Measurements from ENCODE around the gene LVRN. TPM values are rescaled to one million over a fixed set of nuclear protein-coding genes. Genes with fewer than 3 reads are reported as not detected.

LVRN gene
- polyA plus RNA-seq, 4 donors, result 0.51 to 1.7 (median 1.0) TPM

DNA sequence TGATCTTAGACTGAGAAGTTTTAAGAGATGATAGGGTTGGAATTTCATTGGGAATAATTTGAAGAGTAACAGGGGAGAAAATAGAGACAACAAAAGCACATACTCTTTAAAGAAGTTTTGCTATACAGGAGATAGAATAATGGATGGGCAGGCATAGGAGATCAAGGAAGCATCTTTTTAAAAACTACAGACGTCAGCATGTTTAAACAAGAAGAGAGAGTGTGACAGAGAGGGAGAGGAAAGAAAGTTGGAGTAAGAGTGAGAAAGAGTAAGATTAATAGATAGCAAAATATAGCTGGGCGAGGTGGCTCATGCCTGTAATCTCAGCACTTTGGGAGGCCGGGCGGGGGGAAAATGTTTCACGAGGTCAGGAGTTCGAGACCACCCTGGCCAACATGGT, 5.3 kb upstream of the LVRN start:
- DNase-seq (ENCODE audit: low read depth in 4 of 4, low spot score in 2 of 4), result no peak

DNA sequence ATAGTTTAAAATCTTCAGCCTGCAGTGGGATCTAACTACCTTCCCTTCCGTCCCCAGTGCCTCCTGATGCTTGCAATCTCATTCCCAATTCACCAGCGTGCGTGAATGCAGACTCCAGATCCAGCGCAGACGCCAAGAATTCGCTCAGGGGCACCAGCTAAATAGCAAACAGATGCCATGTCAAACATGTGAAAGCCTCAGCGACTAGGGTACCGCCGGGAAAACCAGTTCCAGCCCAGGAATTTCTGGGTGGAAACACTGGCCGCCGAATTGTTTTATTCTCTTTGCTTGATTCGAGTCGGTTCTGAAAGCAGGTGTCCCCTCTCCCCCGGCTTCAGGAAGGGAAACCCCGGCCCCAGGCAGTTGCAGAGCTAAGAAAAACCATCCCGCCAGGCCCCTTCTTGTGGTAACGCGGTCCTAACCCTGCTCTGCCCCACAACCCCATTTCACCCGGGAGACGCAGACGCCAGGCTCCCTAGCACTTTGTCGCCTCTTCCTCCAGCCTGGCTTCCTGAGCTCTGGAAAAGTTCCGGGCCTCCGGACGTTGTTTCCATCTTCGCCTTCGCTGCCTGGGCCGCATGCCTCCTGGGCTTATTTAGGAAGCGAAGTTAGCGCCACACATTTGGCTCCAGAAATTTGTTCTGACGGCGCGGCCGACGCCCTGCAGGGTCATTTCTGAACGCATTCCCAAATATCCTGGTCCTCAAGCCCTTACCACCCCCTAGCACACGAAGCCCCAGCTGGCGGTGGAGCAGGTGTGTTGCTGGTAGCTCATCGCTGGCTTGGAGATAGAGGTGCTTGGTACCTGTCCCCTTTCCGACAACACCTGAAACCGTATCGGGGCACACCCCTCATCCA, 665 bp upstream of the LVRN start:
- no peak for DNase-seq (ENCODE audit: low read depth in 4 of 4, low spot score in 2 of 4)

DNA sequence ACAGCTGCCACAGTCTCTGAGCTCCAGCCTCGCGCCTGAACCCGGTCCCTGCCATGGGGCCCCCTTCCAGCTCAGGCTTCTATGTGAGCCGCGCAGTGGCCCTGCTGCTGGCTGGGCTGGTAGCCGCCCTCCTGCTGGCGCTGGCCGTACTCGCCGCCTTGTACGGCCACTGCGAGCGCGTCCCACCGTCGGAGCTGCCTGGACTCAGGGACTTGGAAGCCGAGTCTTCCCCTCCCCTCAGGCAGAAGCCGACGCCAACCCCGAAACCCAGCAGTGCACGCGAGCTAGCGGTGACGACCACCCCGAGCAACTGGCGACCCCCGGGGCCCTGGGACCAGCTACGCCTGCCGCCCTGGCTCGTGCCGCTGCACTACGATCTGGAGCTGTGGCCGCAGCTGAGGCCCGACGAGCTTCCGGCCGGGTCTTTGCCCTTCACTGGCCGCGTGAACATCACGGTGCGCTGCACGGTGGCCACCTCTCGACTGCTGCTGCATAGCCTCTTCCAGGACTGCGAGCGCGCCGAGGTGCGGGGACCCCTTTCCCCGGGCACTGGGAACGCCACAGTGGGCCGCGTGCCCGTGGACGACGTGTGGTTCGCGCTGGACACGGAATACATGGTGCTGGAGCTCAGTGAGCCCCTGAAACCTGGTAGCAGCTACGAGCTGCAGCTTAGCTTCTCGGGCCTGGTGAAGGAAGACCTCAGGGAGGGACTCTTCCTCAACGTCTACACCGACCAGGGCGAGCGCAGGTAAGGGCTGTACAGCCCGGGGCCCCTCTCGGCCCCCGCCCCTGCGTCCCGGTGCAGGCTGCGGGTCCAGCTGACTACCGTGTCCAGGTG, 509 bp downstream of the LVRN start:
- DNase-seq (ENCODE audit: low read depth in 4 of 4, low spot score in 2 of 4), result no peak

DNA sequence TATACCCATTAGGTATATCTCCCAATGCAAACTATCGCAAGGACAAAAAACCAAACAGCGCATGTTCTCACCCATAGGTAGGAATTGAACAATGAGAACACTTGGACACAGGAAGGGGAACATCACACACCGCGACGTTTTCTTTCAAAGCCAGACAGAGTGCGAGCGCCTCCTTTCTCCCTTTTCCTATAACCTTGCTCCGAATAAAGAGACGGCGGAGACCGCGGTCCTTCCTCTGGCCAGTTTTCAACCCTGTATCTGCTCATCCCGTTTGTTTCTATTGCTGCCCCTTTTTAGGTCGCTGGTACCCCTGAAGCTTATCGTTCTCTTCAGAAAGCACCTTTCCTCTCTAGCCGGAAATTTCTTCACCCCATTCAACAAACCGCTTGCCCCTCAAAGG, 1.3 kb downstream of the LVRN start:
- DNase-seq (ENCODE audit: low read depth in 4 of 4, low spot score in 2 of 4), result no peak

DNA sequence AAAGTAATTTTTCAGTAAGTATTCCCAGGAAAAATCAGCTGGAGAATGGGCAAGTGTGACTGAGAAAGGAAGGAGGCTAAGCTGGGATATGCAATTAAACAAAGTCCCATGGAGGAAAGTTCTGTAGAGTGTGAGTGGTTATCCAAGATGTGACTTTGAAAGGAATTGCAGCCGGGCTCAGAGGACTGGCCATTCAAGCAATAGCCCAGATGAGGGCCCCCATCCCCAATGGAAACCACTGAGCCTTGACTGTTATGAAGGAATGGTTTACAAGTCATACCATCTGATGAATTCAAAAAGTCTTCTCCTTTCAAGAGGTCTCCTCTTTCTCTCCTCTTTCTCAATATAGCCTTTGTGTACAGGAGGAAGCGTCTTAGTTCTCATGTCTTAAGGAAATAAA, 6.5 kb downstream of the LVRN start:
- no peak for DNase-seq (ENCODE audit: low read depth in 4 of 4, low spot score in 2 of 4)

DNA sequence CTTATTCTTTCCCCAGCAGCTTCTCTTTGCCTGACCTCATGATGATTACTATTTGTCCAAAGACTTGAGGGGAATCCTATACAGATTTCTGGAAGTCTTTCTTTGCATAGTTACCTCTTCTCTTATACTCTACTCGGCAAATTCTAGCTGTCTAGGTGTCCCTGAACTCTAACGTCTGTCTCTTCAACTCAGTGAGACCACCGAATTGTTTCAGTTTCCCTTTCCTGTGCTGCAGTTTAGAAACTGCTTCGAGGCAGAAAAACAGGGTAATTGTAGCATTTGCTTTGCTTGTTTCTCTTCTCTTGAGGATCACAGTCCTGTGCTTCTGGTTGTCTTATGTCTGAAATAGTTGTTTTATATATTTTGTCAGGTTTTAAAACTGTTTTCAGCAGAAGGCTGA, 14.8 kb downstream of the LVRN start:
- DNase-seq (ENCODE audit: low read depth in 4 of 4, low spot score in 2 of 4), result no peak

DNA sequence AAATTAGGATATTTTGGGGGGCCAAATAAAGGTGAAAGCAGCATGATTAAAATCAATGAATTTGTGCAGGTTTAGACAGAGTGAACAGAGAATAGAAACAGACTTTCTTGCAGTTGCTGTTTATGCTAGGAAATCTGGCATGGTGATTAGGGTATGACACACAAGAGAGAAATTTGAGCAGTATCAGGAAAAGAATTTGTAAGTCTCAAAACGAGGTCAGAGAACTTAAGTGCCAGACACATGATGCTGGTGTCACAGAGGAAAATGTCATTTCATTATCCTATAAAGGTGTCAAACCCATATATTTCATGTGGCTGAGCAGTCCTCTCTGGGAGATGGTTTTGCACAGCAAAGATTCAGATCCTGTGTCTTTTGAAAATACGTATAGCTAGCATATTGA, 15.7 kb downstream of the LVRN start:
- no peak for DNase-seq (ENCODE audit: low read depth in 4 of 4, low spot score in 2 of 4)

DNA sequence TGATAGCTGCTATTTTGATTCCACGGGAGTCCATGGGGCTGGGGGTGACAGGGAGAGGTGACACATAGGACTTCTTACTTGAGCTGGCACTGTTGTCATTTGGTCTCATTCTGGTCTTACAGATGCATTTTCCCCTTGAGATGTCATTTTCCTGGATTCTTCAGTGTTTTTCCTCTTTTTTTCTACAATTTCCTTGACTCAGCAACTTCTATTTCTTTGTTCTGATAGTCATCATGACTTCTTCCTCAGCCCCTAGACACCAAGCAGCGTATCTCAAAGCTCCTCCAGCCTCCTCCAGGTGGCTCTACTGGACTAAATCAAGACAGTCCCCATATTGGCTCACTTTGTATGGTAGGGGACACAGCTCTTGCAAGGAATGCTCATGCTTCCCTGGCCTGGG, 16.5 kb downstream of the LVRN start:
- DNase-seq (ENCODE audit: low read depth in 4 of 4, low spot score in 2 of 4), result no peak

DNA sequence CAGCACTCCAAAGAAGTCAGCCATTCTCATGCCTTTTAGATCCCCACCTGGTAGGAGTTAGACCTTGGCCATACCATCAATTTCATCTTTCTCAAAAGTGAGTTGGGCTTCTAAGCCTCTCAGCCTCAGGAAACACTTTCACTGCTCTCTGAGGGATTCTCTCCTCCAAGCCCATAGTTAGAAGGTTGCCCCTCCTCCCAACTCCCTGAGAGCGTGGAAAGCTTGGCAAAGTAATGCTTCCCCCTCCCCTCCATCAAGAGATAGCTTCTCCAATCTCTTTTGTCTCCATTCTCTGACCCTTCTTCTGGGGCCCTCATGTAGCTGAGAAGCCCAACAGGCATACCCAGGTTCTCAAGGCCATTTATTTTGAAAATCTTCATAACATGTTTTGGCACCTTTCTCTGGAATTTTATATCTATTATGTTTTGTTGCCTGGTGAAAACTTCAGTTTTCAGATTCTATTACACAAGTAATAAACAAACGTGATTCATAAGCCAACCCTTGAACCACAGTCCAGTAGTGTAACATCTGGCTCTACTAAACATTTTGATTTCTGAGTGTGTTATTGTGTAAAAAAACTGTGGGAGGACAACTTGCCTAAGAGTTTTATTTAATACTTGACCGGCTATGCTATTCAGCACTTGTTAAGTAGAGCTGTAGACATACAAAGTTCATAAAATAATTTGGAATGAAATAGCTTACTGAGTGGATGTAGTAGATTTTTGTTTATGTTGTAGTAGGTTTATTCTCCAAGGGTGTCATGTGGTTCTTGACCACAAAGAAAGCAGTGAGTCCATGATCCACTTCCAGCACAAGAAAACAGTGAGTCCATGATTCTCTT, 17.1 kb downstream of the LVRN start:
- DNase-seq (ENCODE audit: low read depth in 4 of 4, low spot score in 2 of 4), result no peak

DNA sequence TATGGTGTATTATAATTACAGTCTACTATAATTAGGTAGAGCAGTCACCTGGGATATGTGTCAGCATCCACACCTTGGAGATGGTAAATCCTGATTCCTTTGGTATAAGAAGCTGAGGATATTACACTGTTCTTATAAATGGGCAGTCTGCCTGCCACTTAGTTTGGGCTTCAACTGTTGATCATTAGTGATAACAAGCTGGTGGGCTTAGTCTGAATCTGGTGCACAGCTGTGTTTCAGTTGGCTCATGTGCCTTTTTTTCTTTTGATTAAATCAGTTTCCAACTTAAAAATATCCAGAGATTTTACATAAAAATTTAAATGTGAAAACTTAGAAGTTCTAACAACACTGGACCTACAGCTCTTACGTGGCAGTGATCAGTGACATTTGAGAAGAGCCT, 21.2 kb downstream of the LVRN start:
- DNase-seq (ENCODE audit: low read depth in 4 of 4, low spot score in 2 of 4), result no peak

DNA sequence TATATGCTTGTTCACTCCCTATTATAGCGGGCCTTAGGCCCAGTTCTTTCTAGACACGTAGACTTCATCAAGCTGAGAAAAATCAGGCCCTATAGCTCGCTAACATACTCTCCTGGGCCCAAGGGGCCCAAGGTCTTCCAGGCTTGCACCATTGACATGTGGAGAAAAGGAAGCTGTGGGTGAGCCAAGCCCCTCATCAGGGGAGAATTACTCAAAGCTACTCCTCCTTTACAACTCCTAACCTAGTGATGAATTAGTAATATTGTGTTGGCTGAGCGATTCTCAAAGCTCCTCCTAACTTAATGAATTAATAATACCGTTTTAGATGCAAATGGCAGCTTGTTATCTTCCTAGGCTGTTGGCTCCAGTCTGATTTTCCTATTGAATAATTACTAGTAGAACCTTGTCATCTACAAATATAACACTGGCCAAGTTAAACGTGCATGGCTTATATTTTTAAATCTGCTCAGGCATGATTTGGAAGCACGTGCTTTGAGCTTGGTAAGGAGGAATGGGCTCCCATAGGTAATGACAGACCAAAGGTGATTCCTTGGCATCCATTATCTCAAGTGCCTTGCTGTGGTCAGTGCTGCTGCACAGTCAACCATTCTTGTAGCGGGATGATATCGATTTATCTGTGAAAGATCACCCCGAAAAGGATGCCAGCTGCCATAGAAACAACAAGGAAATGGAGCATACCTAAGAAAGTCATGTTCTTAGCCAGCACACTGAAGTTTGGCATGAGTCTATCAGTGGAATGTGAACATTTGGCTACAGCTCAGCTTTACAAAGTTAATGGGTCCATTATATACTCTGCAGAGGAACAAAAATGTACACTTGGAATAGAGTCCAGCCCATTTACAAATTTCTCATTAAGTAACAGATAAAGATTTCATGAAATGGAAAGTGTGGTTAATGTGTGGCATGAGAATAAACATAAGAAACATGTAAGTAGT, 23.8 kb downstream of the LVRN start:
- no peak for DNase-seq (ENCODE audit: low read depth in 4 of 4, low spot score in 2 of 4)

DNA sequence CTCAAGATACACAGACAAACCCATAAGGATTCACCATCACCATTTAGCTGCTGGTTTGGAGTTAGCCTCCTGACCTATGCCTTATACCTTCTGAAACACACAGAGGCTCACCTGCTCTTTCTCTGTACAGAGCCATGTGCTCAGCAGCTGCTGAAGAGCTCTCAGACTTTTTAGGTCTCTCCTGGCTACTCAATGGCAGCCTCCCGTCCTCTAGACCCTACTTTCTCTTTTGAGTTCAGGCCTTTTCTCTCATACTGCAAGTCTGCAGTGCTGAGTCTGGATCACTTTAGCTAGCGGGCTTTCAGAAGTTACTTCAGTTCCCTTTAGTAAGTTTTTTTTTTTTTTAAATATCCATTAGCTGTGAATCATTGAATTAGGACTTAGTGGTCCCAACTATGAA, 25.7 kb downstream of the LVRN start:
- no peak for DNase-seq (ENCODE audit: low read depth in 4 of 4, low spot score in 2 of 4)

DNA sequence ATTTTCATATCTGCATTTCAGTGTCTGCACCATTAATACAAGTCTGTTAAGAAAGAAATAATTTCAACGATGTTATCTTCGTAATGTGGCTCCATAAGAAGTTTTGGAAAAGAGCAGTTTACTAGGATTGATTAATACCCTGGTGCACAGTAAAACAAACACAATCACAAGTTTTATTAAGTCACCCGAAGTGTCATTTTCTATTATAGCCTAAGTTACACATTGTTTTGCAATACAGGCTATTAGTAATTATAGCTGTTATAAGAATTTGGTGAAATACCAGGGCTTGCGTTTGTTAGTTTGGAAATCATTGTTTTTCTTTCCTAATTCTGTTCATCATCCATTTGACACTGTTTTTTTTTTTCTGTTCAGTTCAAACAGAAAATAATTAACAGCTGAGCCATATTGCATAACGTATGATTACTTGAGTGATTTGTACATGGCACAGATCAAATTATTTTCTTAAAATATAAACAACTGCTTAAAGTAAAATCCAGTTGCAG, 30.6 kb downstream of the LVRN start:
- no peak for DNase-seq (ENCODE audit: low read depth in 4 of 4, low spot score in 2 of 4)

DNA sequence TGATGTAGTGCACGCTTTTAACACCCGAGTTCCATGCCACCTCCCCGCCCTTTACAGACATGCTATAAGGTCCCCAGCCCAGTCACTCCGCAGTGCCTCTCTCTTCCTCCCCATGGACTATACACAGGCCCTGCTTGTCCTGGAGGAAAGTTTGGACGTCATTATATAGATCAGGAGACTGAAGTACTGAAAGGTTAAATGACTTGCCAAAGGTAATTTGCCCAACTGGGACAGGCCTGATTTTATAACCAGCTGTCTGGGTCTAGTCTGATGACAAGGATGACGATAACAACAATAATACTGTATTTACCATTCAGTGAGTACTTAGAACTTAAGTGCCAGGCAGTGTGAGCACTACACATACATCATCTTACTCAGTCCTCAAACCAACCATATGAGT, 33.1 kb downstream of the LVRN start:
- no peak for DNase-seq (ENCODE audit: low read depth in 4 of 4, low spot score in 2 of 4)

DNA sequence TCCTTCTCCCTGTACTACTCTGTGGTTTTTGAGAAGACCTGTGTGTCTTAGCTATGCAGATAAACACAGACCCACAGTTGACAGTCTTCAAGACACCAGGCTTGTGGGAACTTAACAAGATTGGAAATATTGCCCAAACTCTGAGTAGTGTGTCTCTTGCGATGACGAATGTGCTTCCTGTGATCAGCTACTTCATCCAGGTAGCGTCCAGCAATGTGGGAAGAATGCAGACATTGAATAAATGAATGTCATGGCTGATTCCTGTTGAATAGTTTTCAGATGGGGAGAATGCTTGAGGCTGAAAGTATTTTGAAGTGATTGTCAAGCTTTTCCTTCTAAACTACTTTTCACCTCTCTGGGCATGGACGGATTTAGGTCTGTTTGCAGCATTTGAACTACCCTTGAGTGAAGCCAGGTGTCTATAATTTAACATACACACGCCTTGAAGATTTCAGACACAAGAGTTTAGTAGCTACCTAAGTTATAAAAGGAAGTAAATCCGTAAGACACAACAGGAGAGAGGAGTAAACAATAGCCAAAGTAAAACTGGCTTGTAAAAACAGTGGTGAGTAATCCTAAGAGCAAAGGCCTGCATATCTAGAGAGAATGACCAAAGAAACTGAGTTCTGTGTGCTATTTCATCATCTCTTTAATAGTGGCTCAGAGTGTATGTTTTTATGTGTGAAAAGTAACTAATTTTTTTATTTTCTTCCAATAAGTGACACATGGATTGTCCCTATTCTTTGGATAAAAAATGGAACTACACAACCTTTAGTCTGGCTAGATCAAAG, 40.0 kb downstream of the LVRN start:
- DNase-seq (ENCODE audit: low read depth in 4 of 4, low spot score in 2 of 4), result no peak

DNA sequence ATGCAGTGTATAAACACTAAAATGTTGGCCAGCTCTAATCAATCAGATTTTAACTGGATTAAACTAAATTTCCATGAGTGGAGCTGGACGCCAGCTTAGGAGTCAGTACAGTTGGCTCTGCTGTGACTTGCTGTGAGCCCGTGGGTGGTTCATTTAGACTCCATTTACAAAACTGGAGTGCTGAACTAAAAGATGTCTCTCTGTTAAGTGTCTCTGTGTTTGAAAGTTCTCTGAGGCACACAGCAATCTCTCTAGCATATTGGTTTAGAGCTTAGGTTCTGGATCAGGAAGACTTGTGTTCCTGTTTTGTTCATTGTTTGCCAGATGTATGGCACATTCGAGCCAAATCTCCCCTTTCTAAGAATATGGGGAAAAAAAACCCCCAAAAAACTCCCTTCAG, 42.0 kb downstream of the LVRN start:
- DNase-seq (ENCODE audit: low read depth in 4 of 4, low spot score in 2 of 4), result no peak

DNA sequence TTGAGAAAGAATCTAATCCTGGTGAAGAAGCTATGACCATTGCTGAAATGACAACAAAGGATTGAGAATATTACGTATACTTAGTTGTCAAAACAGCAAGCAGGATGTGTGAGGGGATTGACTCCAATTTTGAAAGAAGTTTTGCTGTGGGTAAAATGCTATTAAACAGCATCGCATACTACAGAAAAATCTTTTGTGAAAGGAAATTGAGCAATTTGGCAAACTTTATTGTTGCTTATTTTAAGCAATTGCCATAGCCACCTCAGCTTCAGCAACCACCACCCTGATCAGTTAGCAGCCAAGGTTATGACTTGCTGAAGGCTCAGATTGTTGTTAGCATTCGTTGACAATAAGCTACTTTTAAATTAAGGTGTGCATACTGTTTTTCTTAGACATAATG, 47.5 kb downstream of the LVRN start:
- no peak for DNase-seq (ENCODE audit: low read depth in 4 of 4, low spot score in 2 of 4)

DNA sequence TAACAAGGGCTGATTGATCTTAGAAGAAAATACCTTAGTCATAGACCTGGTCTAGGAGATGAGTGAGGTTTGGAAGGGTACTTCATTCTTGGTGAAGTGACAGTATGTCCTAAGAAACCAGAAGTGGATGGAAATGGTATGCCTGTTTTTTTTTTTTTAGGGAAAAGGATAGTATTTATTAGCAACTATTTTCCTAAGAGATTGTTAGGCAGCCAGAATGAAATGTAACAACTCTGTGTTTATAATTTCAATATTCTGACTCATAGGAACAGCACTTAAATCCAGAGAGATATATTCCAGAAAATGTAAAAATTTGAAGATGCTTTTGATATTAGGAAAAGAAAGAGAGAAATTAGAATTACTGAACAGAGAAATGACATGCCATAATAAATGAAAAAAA, 48.8 kb downstream of the LVRN start:
- DNase-seq (ENCODE audit: low read depth in 4 of 4, low spot score in 2 of 4), result no peak

DNA sequence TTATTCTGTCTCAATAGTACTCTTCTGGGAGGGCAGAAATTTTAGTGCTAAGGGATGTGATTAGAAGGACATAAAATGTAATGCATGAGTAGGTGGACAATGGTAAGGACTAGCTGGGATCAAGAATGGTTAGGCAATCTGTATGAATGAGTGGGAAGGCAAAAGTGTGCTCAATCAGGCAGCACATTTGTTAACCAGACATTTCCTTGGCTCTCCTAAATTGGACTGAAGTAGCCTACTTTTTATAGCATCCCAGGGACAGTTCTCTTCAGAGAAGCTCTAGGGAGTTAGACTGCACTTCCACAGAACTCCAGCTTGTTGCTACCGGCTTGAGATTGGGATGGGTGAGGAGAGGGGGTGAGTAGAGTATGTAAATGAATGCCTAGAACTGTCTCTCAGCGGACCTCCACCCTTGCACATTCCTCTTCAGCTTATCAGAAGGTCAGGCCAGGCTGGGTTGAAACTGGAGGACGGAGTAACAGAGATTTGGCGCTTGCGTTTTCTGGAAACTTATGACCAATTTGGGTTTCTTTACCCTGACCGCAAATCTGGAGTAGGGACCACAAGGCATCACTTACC, 51.0 kb downstream of the LVRN start:
- no peak for DNase-seq (ENCODE audit: low read depth in 4 of 4, low spot score in 2 of 4)

Measured in left renal cortex interstitium (tissue), 4 donors.